Stimulated activated CD4-positive, alpha-beta T cell treated with anti-CD3 and anti-CD28 coated beads, Interleukin-1b, Interleukin-23, amount 100 ng/mL, for 24 hours (primary cell): ENCODE results near the gene TARP.

Experiments
- DNase-seq, 4 experiments: peaks; one replicate each; pipeline ENCODE4 v3.0.0-alpha.2; 2020; ENCODE audit warnings: low read depth in 4 of 4, low spot score in 1 of 4

Gene TARP

GRCh38 chr7:38273286-38273995 is at the start of gene TARP:
Gene TARP (minus strand): TSS chr7:38273636.
- DNase-seq: no peak

GRCh38 chr7:38323156-38323555 is 49.7 kb upstream of the TARP start:
- DNase-seq: no peak

- no peak for DNase-seq
These were observed 49.0 kb upstream of the TARP start for GRCh38 chr7:38322461-38322860.

GRCh38 chr7:38321967-38322366 is 48.5 kb upstream of the TARP start:
- DNase-seq: no peak

- DNase-seq: no peak
These were observed 48.1 kb upstream of the TARP start for GRCh38 chr7:38321515-38321944.

GRCh38 chr7:38321050-38321449 is 47.6 kb upstream of the TARP start:
- no peak for DNase-seq

GRCh38 chr7:38319873-38320272 is 46.4 kb upstream of the TARP start:
- no peak for DNase-seq

GRCh38 chr7:38318803-38319416 is 45.5 kb upstream of the TARP start:
- DNase-seq: no peak

- DNase-seq: no peak
These were observed 44.8 kb upstream of the TARP start for GRCh38 chr7:38318241-38318640.

- no peak for DNase-seq
These were observed 44.1 kb upstream of the TARP start for GRCh38 chr7:38317515-38317914.

- DNase-seq: no peak
These were observed 43.4 kb upstream of the TARP start for GRCh38 chr7:38316733-38317360.

- no peak for DNase-seq
These were observed 42.0 kb upstream of the TARP start for GRCh38 chr7:38315410-38315809.

- no peak for DNase-seq
These were observed 39.4 kb upstream of the TARP start for GRCh38 chr7:38312821-38313220.

GRCh38 chr7:38311329-38311937 is 38.0 kb upstream of the TARP start:
- no peak for DNase-seq

GRCh38 chr7:38310591-38311101 is 37.2 kb upstream of the TARP start:
- DNase-seq: no peak

GRCh38 chr7:38309555-38309954 is 36.1 kb upstream of the TARP start:
- DNase-seq: no peak

- DNase-seq: no peak
These were observed 34.7 kb upstream of the TARP start for GRCh38 chr7:38308140-38308539.

GRCh38 chr7:38307640-38308039 is 34.2 kb upstream of the TARP start:
- no peak for DNase-seq

- DNase-seq: no peak
These were observed 33.5 kb upstream of the TARP start for GRCh38 chr7:38306914-38307313.

GRCh38 chr7:38306171-38306570 is 32.7 kb upstream of the TARP start:
- no peak for DNase-seq

GRCh38 chr7:38303866-38304265 is 30.4 kb upstream of the TARP start:
- DNase-seq: no peak

- no peak for DNase-seq
These were observed 26.7 kb upstream of the TARP start for GRCh38 chr7:38300175-38300574.
